Activated CD8-positive, alpha-beta memory T cell treated with anti-CD3 and anti-CD28 coated beads, Interleukin-2, amount 50 U/mL, for 24 hours (primary cell): ENCODE results near the gene LPP.
"Not testable (repeated sequence)": the region's sequence is repeated elsewhere in the genome, so short reads cannot be mapped to it uniquely, and the experiment has no call there.

Experiments used
- DNase-seq: peaks from one replicate; pipeline ENCODE4 v3.0.0-alpha.2; 2020; ENCODE audit errors: extremely low read depth

LPP gene

DNA sequence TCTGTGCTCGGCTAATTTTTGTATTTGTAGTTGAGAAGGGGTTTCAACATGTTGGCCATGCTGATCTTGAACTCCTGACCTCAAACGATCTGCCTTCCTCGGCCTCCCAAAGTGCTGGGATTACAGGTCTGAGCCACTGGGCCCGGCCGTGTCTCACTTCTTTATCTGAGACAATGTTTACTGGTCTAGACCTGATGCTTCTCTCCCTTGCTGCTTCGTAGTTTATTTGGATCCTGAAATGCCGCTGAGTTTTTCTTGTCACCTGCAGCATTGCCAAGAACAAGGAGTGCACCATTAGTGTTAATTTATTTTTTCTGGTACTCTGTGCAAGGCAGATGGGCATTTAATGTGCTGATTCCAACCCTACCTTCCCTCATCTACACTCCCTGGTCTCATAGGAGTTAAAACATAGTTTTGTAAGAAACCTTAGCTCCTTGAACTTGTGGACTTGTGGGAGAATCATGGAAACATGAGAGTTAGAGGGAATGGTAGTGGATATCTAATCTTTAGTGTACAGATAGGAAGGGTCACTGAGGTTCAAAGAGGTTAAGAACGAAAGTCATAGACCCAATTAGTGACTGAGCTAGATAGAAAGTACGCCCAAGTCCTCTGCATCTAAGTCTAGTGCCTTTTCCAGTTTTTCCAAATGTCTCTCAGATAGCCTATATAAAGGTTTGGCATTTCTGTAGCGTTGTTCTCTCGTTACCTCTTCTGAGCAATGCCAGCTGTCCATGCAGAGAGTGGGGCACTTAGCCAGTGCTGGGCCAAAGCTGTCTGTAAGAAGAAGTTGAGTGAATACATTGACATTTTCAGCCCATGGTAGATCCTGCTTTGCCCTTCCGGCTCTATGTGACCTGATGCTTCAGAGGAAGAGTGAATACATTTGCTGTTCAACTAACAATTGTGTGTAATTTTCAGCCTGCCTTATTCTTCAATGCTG is 244.1 kb downstream of the LPP start:
- no peak for DNase-seq

DNA sequence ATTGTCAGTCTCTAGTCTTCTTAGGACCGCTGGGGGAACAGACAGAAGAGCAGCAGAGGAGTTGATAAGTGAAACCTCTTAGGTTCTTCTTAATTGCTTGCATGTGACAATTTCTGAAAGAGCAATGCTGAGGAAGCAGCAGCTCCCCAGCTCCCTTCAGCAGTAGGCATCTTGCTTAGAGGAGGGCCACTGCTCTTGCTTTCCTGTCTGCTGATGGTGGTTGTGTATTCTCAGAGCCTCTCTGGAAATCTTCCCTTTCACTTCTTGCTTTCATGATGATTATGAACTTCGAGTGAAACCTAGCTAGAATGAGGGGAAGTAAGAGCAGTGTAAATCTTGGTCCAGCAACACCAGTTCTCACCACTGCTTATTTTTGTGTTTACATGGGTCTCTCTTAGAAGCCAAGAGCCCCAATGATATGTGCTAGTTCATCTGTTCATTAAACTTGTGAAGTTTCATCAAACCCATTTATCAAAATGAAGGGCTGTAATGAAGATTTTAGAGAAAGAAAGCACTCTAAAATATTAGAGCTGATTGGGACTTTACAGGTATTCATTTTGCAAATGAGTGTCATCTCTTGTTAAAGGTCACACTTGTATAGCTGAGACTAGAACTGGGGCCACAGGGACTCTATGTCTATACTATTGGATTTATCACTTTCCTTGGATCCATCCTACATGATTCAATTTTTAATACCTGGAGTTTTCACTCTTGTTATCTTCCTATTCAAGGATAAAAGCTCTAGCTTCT is 246.7 kb downstream of the LPP start:
- no peak for DNase-seq

DNA sequence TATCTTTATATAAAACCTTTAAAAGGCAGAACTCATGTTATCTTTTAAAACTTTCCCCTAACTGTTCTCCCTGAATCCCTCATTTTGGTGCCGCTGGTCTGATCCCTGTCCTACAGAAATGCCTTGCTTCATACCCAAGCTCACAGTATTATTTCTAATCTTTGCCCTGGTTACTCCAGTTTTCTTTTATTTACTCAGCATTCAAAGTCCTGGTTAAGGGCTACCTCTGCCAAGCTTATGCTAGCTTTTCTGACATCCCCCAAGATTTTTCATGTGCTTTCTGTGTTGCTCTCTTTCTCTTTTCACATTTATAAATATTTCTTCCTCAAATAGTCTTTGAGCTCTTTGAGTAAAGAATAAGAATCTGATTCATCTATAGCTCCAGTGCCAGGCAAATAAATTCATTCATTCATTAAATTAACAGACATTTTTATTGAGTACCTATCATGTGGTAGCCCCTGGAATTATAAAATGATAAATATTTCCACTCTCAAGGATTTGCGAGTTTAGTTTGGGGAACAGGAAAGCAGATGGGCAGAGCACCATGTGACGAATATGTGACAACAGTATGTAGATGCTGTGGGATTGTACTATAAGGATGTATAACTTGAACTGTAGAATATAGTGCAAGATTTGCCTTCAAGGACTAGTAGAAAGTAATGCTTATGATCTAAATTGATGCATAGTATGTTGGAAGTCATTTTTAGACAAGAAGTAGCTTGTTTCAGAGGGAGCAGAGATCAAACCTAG is 247.5 kb downstream of the LPP start:
- no peak for DNase-seq

- no peak for DNase-seq
These were observed 248.3 kb downstream of the LPP start for GRCh38 chr3:188402229-188402628.

DNA sequence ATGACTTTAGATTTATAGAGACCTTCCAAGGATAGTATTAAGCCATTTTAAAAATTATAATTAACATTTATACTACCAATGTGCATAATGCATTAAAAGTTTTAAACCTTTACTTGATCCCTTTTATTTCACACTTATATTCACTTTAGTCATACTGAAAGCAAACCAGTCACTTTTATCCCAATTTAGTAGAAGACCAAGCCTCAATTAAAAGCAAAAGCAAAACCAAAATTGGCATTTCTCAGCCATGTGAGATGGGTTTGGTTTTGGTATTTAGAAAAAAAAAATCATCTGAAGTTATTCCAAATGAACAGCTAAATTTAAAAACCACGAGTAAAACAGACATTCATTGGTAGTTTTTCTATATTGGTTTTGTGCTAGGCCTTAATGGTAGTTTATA is 249.4 kb downstream of the LPP start:
- DNase-seq = no peak

GRCh38 chr3:188404124-188404523 is 250.2 kb downstream of the LPP start:
- no peak for DNase-seq

DNA sequence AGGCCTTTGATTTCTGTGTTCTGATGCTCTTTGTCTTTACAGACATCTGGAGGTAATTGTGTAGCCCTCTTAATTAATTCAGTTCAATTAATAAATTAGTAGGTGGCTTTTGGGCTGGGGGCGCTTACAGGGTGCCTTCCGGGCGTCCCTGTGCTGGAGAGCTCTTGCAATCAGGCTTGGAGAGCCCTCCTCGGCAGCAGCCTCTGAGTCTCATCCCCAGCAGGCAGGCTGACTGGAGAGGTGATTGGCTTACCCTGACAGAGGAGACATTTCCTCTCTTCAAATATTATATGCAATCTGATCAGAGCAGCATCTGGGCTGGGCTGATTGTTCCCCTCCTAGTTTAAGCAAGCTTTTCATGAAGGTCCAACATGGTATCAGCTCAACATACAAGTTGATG is 250.7 kb downstream of the LPP start:
- DNase-seq = no peak

- DNase-seq = no peak
These were observed 253.4 kb downstream of the LPP start for GRCh38 chr3:188407158-188407880.

GRCh38 chr3:188408831-188409230 is 254.9 kb downstream of the LPP start:
- DNase-seq = no peak

DNA sequence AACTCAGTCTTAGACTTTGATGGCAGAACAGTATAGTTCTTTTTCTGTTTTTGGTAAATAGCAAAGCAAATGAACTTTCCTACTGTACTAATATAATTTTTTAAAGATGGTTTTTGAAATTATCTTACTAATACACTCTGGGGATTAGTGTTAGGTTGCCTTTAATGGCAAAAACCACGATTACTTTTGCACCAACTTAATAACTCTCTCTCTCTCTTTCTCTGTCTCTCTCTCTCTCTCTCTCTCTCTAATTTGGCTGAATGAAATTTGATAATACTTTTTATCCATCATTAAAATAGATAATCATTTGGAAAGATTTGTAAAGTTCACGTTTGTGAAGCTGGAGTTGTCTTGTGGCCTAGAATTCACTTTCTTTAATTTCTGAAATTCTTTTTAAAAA is 257.8 kb downstream of the LPP start:
- no peak for DNase-seq

DNA sequence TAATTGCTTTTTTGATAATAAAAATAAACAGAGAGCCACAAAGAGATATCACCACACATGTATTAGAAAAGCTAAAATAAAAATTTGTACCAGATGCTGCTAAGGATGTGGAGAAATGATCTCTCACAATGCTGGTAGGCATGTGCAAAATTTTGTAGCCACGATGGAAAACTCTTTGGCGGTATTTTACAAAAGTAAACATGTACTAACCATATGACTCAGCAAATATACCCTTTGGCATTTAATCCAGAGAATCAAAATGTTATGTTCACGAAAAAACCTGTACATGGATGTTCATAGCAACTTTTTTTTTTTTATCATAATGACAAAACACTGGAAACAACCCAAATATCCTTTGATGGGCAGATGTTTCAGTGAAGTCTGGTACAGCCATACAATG is 261.2 kb downstream of the LPP start:
- DNase-seq = no peak

DNA sequence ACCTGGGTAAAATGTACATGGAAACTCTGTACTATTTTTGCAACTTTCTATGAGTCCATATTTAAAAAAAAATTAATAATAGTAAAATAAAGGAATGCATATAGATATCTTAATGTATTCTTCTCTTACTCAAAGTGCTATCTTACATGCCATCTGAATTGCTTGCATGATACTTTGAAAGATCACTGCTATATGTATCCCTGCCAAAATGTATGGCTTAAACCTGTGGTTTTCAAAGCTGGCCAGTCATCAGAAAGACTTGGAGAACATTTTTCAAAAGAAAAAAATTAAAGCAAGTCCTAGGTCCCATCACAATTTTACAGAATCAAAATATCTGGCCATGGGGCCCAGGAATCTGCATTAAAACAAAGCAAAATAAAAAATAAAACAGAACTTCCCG is 262.1 kb downstream of the LPP start:
- no peak for DNase-seq

GRCh38 chr3:188417271-188417696 is 263.3 kb downstream of the LPP start:
- DNase-seq = no peak

DNA sequence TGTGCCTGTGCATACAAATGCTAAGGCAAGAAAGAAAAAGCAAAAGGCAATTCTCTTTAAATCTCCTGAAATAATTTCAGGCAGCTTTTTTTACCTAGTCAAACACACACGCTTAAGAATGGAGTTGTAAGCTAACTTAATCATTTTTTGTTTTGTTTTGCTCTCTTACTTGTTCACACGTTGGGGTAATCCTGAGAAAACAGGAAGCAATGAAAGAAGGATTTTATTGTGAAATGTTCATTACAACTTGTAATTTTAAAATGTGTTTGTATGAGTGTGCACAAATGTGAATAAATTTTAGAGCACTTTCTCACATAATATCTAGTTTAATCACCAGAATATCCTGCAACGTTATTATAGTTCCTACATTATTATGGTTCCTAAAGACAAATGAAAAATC is 263.8 kb downstream of the LPP start:
- no peak for DNase-seq

DNA sequence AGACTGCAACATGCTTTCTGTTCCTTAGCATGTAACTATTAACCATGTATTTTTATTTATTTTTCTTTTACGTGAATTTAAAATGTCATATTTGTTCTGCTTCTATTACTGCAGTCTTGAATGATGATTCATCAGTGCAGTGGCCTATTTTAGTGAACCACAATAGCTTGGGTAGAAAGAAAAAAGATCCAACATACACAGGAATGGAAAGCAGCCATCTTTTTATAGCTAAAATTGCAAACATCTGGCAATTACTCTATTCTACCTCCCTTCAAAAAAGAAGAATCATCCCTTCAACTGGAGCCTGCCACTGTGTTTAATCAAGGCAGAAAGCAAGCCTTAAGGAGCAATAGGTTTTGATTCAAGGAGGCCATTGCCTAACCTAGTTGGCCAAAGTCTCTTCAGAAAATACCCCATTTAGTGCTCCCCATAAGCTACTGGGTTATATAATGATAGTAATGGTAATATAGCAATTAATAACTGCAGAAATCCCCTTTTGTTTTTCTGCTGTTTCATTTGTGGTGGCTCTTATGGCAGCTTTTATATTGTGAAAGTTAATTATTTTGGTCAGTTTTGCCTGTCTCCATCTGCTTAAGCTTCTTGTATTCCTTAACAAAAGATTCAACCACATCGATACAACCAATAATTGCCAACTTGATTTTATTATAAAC is 267.3 kb downstream of the LPP start:
- DNase-seq = no peak

GRCh38 chr3:188421836-188422540 is 268.0 kb downstream of the LPP start:
- DNase-seq = no peak

- not testable (repeated sequence) for DNase-seq
These were observed 274.0 kb downstream of the LPP start for GRCh38 chr3:188427981-188428380.

- DNase-seq = no peak
These were observed 277.1 kb downstream of the LPP start for GRCh38 chr3:188431040-188431439.

DNA sequence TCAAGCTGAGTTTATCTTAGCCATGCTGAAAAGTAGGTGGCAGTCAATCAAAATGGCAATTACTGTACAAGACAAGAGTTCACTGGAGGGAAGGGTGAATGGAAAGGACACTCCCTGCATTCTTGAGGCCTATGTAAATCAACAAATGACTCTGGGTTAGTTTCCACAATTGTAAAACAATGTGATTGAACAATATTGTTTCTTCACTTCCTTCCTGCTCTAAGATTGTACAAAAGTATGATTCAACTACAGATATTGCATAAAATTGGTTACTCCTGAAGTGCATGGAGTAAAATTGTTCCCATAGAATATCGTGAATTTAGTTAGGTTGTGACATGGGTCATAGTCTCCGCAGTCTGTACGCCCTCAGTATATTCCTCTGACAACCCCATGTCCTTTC is 277.6 kb downstream of the LPP start:
- no peak for DNase-seq

DNA sequence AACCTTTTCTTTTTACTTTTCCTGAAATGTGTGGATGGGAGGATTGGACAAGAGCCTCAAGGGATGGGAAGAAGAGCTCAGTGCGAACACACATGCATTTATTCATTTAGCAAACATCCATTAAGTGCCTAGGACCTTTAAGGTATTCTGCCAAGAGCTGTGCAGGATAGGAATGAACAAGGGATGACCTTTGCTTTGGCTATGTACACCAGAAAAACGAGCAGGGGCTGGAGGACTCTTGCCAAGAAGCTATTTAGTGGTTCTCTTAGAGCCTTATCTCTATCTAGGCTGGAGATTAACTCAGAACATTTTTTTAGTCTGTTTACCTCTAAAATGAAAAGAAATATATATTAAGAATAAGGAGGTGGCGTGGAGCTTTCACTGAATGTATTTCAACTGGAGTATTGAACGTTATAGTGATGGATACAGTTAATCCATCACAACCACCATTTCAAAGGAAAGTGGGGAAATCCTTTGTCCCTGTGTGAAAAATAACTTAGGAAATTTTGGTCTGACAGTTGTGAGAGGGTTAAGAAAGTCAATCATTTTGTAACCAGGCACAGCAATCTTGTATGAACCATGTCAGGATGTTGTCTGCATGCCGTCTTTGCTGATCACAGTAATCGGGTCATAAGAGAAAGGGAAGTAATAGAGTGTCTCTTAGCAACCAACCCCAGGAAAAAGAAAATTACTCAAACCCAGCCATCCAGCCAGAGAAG is 279.0 kb downstream of the LPP start:
- no peak for DNase-seq
